HepG2 (cell line): Measurements from ENCODE around the gene DENND1C. TPM values are rescaled to one million over a fixed set of nuclear protein-coding genes. Genes with fewer than 3 reads are reported as not detected.

ENCODE experiments used
- EP300 ChIP-seq, 3 experiments: sonication (generic) in 1 of 3; formaldehyde crosslinking in 1 of 3; IDR thresholded peaks; 2 replicates each; pipeline versions ENCODE4 v1.5.1 to v1.6.1; 2011 to 2020; ENCODE audit warnings: low read depth in 2 of 3, low read length in 2 of 3, borderline replicate concordance in 1 of 3, improper control_type of control experiment in 1 of 3, mild to moderate bottlenecking in 1 of 3, missing genetic modification reagents in 1 of 3, moderate library complexity in 1 of 3
- GTF2F1 ChIP-seq: fragments of 150-350 bp; IDR thresholded peaks from 2 replicates; pipeline ENCODE4 v1.6.1; 2014; ENCODE audit warnings: low read length
- MAZ ChIP-seq, 2 experiments: sonication (generic) in 1 of 2; formaldehyde crosslinking in 1 of 2; IDR thresholded peaks; 2 replicates each; pipeline versions ENCODE4 v1.5.0 to v1.6.1; 2012 to 2020; ENCODE audit warnings: low read depth in 2 of 2, mild to moderate bottlenecking in 2 of 2, borderline replicate concordance in 1 of 2, improper control_type of control experiment in 1 of 2, low read length in 1 of 2, missing genetic modification reagents in 1 of 2, moderate library complexity in 1 of 2
- NCOA2 ChIP-seq: sonication (generic); formaldehyde crosslinking; IDR thresholded peaks from 2 replicates; pipeline ENCODE4 v1.8.0; 2022; ENCODE audit warnings: inconsistent platforms
- NR1H2 ChIP-seq: sonication (generic); formaldehyde crosslinking; IDR thresholded peaks from 2 replicates; pipeline ENCODE4 v1.8.1; 2022; ENCODE audit warnings: low read depth, missing genetic modification reagents, borderline replicate concordance
- RBM39 ChIP-seq: fragments of 200-400 bp; formaldehyde crosslinking; IDR thresholded peaks from one replicate; pipeline ENCODE4 v1.6.1; 2018; ENCODE audit warnings: antibody characterized with exemption, mild to moderate bottlenecking, low read depth, low read length; ENCODE audit not compliant: poor library complexity, severe bottlenecking
- RFX5 ChIP-seq: IDR thresholded peaks from 2 replicates; pipeline ENCODE4 v1.6.1; 2011; ENCODE audit warnings: low read depth, low read length, improper control_type of control experiment
- SAP130 ChIP-seq: IDR thresholded peaks from 2 replicates; pipeline ENCODE4 v1.6.1; 2016; ENCODE audit warnings: low read depth
- SP2 ChIP-seq: sonication (generic); formaldehyde crosslinking; IDR thresholded peaks from 2 replicates; pipeline ENCODE4 v1.5.1; 2020; ENCODE audit warnings: mild to moderate bottlenecking, missing genetic modification reagents
- SSRP1 ChIP-seq: IDR thresholded peaks from 2 replicates; pipeline ENCODE4 v1.6.1; 2016; ENCODE audit warnings: control low read depth
- TCF7L2 ChIP-seq: IDR thresholded peaks from 2 replicates; pipeline ENCODE4 v1.6.1; 2011; ENCODE audit warnings: mild to moderate bottlenecking, low read depth, low read length, moderate library complexity
- ZFP62 ChIP-seq: sonication (generic); formaldehyde crosslinking; IDR thresholded peaks from 2 replicates; pipeline ENCODE4 v1.4.0; 2020; ENCODE audit warnings: missing genetic modification reagents
- ZNF841 ChIP-seq: sonication (generic); formaldehyde crosslinking; IDR thresholded peaks from 2 replicates; pipeline ENCODE4 v1.8.1; 2023; ENCODE audit warnings: missing genetic modification reagents, borderline replicate concordance
- polyA plus RNA-seq, 8 experiments: library from polyadenylated mRNA; depleted of rRNA in 3 of 8; stranded (reverse) in 7 of 8; unstranded in 1 of 8; fragments of >200 nt; fragmentation: Illumina TruSeq in 4 of 8; extraction: Trizol in 4 of 8; gene quantifications; 2 replicates each; pipeline versions ENCODE4 v1.2.1 to v1.2.3, GENCODE V29; 2011 to 2016; ENCODE audit warnings: low read depth in 4 of 8, missing spikeins in 1 of 8, mixed read lengths in 1 of 8; ENCODE audit not compliant: insufficient read depth in 1 of 8
- total RNA-seq, 5 experiments: library from RNA; depleted of rRNA; stranded (reverse); fragments of >200 nt; fragmentation: Illumina TruSeq; extraction: Trizol; gene quantifications; 2 replicates each; pipeline ENCODE4 v1.2.3, GENCODE V29; 2016; ENCODE audit warnings: low read depth in 1 of 5
- TF ChIP-seq, protein P1 (sequence below): sonication (generic); formaldehyde crosslinking; IDR thresholded peaks from 2 replicates; pipeline ENCODE4 v1.4.0; 2020; ENCODE audit warnings: missing genetic modification reagents, borderline replicate concordance
- TF ChIP-seq, protein P2 (sequence below): sonication (generic); formaldehyde crosslinking; IDR thresholded peaks from 2 replicates; pipeline ENCODE4 v1.5.0; 2020; ENCODE audit warnings: mild to moderate bottlenecking, missing genetic modification reagents, borderline replicate concordance
- TF ChIP-seq, protein P3 (sequence below): sonication (generic); formaldehyde crosslinking; IDR thresholded peaks from 2 replicates; pipeline ENCODE4 v1.5.0; 2020; ENCODE audit warnings: mild to moderate bottlenecking, missing genetic modification reagents

DENND1C gene
- total and polyA plus RNA-seq, 2 of the 13 experiments (the other 11 are each of a cell fraction or from before 2014, with no cell fraction given) = 0.04 to 0.73 TPM

DNA sequence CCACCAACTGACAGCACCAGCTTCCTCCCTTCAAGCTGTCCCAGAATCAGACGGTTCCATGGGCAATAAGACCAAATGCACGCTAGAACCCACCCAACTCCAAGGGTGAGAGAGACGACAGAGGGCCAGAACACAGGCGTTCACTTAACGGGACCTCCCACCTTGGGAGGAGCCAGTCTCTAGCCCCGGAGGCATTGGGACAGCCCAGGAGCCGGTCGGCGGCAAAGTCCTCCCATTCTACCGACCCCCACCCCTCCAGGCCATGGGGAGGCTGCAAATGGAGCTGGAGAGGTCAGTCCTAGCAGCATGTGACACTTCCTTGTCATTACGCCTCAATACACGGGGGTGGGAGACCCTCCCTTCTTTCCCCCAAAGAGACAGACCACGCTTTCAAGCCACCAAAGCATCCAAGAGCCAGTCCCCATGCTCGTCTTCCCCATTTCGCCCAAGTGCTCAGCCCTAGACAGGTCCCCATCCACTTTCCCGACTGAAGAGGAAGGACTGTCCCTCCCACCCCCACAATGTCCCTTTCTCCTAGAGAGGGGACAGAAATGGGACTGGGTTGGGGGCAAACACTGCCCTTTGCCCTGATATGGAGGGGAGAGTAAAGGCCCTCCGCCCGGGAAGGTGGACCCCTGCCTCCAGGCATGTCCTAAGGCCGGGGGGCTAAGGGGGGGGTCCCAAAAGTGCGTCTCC is 57.9 kb downstream of the DENND1C start (continued):
- TF ChIP-seq NR1H2 = no peak
- no peak for TF ChIP-seq SSRP1
- TF ChIP-seq, protein P1, sequence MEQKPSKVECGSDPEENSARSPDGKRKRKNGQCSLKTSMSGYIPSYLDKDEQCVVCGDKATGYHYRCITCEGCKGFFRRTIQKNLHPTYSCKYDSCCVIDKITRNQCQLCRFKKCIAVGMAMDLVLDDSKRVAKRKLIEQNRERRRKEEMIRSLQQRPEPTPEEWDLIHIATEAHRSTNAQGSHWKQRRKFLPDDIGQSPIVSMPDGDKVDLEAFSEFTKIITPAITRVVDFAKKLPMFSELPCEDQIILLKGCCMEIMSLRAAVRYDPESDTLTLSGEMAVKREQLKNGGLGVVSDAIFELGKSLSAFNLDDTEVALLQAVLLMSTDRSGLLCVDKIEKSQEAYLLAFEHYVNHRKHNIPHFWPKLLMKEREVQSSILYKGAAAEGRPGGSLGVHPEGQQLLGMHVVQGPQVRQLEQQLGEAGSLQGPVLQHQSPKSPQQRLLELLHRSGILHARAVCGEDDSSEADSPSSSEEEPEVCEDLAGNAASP (CRISPR knock-in tag) = no peak
- TF ChIP-seq, protein P2, sequence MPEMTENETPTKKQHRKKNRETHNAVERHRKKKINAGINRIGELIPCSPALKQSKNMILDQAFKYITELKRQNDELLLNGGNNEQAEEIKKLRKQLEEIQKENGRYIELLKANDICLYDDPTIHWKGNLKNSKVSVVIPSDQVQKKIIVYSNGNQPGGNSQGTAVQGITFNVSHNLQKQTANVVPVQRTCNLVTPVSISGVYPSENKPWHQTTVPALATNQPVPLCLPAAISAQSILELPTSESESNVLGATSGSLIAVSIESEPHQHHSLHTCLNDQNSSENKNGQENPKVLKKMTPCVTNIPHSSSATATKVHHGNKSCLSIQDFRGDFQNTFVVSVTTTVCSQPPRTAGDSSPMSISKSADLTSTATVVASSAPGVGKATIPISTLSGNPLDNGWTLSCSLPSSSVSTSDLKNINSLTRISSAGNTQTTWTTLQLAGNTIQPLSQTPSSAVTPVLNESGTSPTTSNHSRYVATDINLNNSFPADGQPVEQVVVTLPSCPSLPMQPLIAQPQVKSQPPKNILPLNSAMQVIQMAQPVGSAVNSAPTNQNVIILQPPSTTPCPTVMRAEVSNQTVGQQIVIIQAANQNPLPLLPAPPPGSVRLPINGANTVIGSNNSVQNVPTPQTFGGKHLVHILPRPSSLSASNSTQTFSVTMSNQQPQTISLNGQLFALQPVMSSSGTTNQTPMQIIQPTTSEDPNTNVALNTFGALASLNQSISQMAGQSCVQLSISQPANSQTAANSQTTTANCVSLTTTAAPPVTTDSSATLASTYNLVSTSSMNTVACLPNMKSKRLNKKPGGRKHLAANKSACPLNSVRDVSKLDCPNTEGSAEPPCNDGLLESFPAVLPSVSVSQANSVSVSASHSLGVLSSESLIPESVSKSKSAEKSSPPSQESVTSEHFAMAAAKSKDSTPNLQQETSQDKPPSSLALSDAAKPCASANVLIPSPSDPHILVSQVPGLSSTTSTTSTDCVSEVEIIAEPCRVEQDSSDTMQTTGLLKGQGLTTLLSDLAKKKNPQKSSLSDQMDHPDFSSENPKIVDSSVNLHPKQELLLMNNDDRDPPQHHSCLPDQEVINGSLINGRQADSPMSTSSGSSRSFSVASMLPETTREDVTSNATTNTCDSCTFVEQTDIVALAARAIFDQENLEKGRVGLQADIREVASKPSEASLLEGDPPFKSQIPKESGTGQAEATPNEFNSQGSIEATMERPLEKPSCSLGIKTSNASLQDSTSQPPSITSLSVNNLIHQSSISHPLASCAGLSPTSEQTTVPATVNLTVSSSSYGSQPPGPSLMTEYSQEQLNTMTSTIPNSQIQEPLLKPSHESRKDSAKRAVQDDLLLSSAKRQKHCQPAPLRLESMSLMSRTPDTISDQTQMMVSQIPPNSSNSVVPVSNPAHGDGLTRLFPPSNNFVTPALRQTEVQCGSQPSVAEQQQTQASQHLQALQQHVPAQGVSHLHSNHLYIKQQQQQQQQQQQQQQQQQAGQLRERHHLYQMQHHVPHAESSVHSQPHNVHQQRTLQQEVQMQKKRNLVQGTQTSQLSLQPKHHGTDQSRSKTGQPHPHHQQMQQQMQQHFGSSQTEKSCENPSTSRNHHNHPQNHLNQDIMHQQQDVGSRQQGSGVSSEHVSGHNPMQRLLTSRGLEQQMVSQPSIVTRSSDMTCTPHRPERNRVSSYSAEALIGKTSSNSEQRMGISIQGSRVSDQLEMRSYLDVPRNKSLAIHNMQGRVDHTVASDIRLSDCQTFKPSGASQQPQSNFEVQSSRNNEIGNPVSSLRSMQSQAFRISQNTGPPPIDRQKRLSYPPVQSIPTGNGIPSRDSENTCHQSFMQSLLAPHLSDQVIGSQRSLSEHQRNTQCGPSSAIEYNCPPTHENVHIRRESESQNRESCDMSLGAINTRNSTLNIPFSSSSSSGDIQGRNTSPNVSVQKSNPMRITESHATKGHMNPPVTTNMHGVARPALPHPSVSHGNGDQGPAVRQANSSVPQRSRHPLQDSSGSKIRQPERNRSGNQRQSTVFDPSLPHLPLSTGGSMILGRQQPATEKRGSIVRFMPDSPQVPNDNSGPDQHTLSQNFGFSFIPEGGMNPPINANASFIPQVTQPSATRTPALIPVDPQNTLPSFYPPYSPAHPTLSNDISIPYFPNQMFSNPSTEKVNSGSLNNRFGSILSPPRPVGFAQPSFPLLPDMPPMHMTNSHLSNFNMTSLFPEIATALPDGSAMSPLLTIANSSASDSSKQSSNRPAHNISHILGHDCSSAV (CRISPR knock-in tag) = no peak
- TF ChIP-seq EP300 (IDR thresholded peaks at IDR 0.05; ENCODE audit: low read depth in 2 of 2, low read length in 2 of 2) = no peak
- TF ChIP-seq EP300 (CRISPR knock-in tag; IDR thresholded peaks at IDR 0.05; ENCODE audit: borderline replicate concordance) = no peak
- TF ChIP-seq, protein P3, sequence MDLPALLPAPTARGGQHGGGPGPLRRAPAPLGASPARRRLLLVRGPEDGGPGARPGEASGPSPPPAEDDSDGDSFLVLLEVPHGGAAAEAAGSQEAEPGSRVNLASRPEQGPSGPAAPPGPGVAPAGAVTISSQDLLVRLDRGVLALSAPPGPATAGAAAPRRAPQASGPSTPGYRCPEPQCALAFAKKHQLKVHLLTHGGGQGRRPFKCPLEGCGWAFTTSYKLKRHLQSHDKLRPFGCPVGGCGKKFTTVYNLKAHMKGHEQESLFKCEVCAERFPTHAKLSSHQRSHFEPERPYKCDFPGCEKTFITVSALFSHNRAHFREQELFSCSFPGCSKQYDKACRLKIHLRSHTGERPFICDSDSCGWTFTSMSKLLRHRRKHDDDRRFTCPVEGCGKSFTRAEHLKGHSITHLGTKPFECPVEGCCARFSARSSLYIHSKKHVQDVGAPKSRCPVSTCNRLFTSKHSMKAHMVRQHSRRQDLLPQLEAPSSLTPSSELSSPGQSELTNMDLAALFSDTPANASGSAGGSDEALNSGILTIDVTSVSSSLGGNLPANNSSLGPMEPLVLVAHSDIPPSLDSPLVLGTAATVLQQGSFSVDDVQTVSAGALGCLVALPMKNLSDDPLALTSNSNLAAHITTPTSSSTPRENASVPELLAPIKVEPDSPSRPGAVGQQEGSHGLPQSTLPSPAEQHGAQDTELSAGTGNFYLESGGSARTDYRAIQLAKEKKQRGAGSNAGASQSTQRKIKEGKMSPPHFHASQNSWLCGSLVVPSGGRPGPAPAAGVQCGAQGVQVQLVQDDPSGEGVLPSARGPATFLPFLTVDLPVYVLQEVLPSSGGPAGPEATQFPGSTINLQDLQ (CRISPR knock-in tag) = no peak
- TF ChIP-seq SAP130 (CRISPR knock-in tag) = peak; percentile 36; the same call in 1 of the 2 replicates
- TF ChIP-seq RBM39 = no peak
- 0 out of 2 replicates have a peak, but pooled peaks have one; percentile 29 for TF ChIP-seq SP2 (CRISPR knock-in tag)
- TF ChIP-seq MAZ (IDR thresholded peaks at IDR 0.05; ENCODE audit: borderline replicate concordance, low read depth, low read length) = 0 out of 2 replicates have a peak, but pooled peaks have one; percentile 27
- no peak for TF ChIP-seq MAZ (CRISPR knock-in tag; IDR thresholded peaks at IDR 0.05; ENCODE audit: low read depth)
- TF ChIP-seq TCF7L2 = no peak
- TF ChIP-seq RFX5 = no peak
- no peak for TF ChIP-seq ZNF841 (CRISPR knock-in tag)
- TF ChIP-seq GTF2F1 = no peak
- TF ChIP-seq ZFP62 (CRISPR knock-in tag) = no peak
- TF ChIP-seq NCOA2 (CRISPR knock-in tag) = no peak
